Measurements from ENCODE around the gene GPR158. TPM values are rescaled to one million over a fixed set of nuclear protein-coding genes. Genes with fewer than 3 reads are reported as not detected.
"Not testable (repeated sequence)": the region's sequence is repeated elsewhere in the genome, so short reads cannot be mapped to it uniquely, and the experiment has no call there.

GPR158 gene
- total RNA-seq, 2 donors from 2014 or later, result not detected

GRCh38 chr10:25157650-25158049, 17.2 kb upstream of the GPR158 start:
- Histone ChIP-seq H3K27me3 (no peaks in the 10 kb centered on the region), H3K4me1 (no peaks in the 10 kb centered on the region), H3K9me3 (no peaks in the 10 kb centered on the region), H3K4me3 (no peak overlapping the region), H3K36me3 (no peaks in the 10 kb centered on the region), H3K27ac (no peak overlapping the region)
- TF ChIP-seq, protein P1, sequence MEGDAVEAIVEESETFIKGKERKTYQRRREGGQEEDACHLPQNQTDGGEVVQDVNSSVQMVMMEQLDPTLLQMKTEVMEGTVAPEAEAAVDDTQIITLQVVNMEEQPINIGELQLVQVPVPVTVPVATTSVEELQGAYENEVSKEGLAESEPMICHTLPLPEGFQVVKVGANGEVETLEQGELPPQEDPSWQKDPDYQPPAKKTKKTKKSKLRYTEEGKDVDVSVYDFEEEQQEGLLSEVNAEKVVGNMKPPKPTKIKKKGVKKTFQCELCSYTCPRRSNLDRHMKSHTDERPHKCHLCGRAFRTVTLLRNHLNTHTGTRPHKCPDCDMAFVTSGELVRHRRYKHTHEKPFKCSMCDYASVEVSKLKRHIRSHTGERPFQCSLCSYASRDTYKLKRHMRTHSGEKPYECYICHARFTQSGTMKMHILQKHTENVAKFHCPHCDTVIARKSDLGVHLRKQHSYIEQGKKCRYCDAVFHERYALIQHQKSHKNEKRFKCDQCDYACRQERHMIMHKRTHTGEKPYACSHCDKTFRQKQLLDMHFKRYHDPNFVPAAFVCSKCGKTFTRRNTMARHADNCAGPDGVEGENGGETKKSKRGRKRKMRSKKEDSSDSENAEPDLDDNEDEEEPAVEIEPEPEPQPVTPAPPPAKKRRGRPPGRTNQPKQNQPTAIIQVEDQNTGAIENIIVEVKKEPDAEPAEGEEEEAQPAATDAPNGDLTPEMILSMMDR (IDR thresholded peaks at IDR 0.05), result no peak
- DNase-seq (ENCODE audit: low spot score), result no peak

- no peaks in the 10 kb centered on the region for H3K36me3 ChIP-seq
- TF ChIP-seq, protein P1 (IDR thresholded peaks at IDR 0.05), result no peak
- H3K27me3 ChIP-seq, result no peaks in the 10 kb centered on the region
- no peaks in the 10 kb centered on the region for H3K9me3 ChIP-seq
- no peak overlapping the region for H3K27ac ChIP-seq
- no peaks in the 10 kb centered on the region for H3K4me1 ChIP-seq
- no peak for DNase-seq (ENCODE audit: low spot score)
- no peak overlapping the region for H3K4me3 ChIP-seq
These were observed 15.2 kb upstream of the GPR158 start for GRCh38 chr10:25159591-25159990.

- no peak overlapping the region for H3K27ac ChIP-seq
- TF ChIP-seq, protein P1 (IDR thresholded peaks at IDR 0.05), result no peak
- DNase-seq (ENCODE audit: low spot score), result no peak
- H3K27me3 ChIP-seq, result no peaks in the 10 kb centered on the region
- no peaks in the 10 kb centered on the region for H3K9me3 ChIP-seq
- no peaks in the 10 kb centered on the region for H3K36me3 ChIP-seq
- H3K4me3 ChIP-seq, result no peak overlapping the region
- H3K4me1 ChIP-seq, result no peaks in the 10 kb centered on the region
These were observed 12.4 kb upstream of the GPR158 start for GRCh38 chr10:25162391-25162790.

- DNase-seq (ENCODE audit: low spot score); H3K4me3 ChIP-seq; H3K27me3 ChIP-seq; H3K36me3 ChIP-seq; H3K4me1 ChIP-seq; H3K9me3 ChIP-seq; H3K27ac ChIP-seq: not testable (repeated sequence)
These were observed 11.3 kb upstream of the GPR158 start for GRCh38 chr10:25163464-25163863.

DNA sequence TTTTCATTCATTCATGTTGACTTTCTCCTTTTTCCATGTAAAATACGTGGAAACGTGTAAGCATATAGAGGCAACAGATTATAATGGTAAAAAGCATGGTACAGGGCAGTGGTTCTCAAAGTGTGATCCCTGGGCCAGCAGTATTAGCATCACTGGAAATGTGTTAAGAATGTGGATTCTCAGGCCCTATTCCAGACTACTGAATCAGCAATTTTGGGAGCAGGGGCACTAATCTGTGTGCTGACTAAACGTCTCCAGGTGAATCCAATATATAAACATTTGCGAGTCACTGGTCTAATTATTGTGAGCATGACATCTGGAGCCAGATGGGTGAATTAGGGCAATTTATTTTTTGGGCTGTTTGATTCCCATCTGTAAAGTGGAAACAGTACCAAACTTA, 5.1 kb upstream of the GPR158 start:
- Histone ChIP-seq H3K27me3 (peaks cover 0 to 3% of the 10 kb centered on the region in 2 donors), H3K4me3 (no peak overlapping the region), H3K9me3 (no peaks in the 10 kb centered on the region), H3K4me1 (peaks cover 0 to 7% of the 10 kb centered on the region in 2 donors), H3K36me3 (no peaks in the 10 kb centered on the region), H3K27ac (no peak overlapping the region)
- TF ChIP-seq, protein P1 (IDR thresholded peaks at IDR 0.05), result no peak
- DNase-seq (ENCODE audit: low spot score), result no peak

- H3K4me1 ChIP-seq, result peaks cover 0 to 16% of the 10 kb centered on the region in 2 donors
- no peak for DNase-seq (ENCODE audit: low spot score)
- no peak overlapping the region for H3K27ac ChIP-seq
- H3K4me3 ChIP-seq, result no peak overlapping the region
- peaks cover 3 to 9% of the 10 kb centered on the region in 2 donors for H3K27me3 ChIP-seq
- H3K9me3 ChIP-seq, result no peaks in the 10 kb centered on the region
- TF ChIP-seq, protein P1 (IDR thresholded peaks at IDR 0.05), result no peak
- H3K36me3 ChIP-seq, result no peaks in the 10 kb centered on the region
These were observed 4.2 kb upstream of the GPR158 start for GRCh38 chr10:25170627-25171026.

All from right atrium auricular region (tissue), 2 donors.